HEK293T (cell line): ENCODE results near the gene ZNF618.

Experiments
- BHLHE40 ChIP-seq: fragments of 450-650 bp; IDR thresholded peaks from 2 replicates; pipeline ENCODE4 v1.6.1; 2016; ENCODE audit warnings: mild to moderate bottlenecking, moderate library complexity, borderline replicate concordance
- FOXA1 ChIP-seq: fragments of 450-650 bp; IDR thresholded peaks from 2 replicates; pipeline ENCODE4 v1.6.1; 2016; ENCODE audit warnings: mild to moderate bottlenecking
- FOXK2 ChIP-seq: fragments of 450-650 bp; IDR thresholded peaks from 2 replicates; pipeline ENCODE4 v1.6.1; 2016; ENCODE audit warnings: mild to moderate bottlenecking
- NFRKB ChIP-seq: fragments of 450-650 bp; IDR thresholded peaks from 2 replicates; pipeline ENCODE4 v1.6.1; 2016; ENCODE audit warnings: mild to moderate bottlenecking, moderate library complexity
- SP1 ChIP-seq: fragments of 450-650 bp; IDR thresholded peaks from 2 replicates; pipeline ENCODE4 v1.6.1; 2017
- SUZ12 ChIP-seq: fragments of 450-650 bp; IDR thresholded peaks from 2 replicates; pipeline ENCODE4 v1.6.1; 2016; ENCODE audit warnings: mild to moderate bottlenecking
- TARDBP ChIP-seq: fragments of 450-650 bp; IDR thresholded peaks from 2 replicates; pipeline ENCODE4 v1.6.1; 2016
- TF ChIP-seq, protein P1 (sequence below): fragments of 450-650 bp; IDR thresholded peaks from 2 replicates; pipeline ENCODE4 v1.6.1; 2016

DNA sequence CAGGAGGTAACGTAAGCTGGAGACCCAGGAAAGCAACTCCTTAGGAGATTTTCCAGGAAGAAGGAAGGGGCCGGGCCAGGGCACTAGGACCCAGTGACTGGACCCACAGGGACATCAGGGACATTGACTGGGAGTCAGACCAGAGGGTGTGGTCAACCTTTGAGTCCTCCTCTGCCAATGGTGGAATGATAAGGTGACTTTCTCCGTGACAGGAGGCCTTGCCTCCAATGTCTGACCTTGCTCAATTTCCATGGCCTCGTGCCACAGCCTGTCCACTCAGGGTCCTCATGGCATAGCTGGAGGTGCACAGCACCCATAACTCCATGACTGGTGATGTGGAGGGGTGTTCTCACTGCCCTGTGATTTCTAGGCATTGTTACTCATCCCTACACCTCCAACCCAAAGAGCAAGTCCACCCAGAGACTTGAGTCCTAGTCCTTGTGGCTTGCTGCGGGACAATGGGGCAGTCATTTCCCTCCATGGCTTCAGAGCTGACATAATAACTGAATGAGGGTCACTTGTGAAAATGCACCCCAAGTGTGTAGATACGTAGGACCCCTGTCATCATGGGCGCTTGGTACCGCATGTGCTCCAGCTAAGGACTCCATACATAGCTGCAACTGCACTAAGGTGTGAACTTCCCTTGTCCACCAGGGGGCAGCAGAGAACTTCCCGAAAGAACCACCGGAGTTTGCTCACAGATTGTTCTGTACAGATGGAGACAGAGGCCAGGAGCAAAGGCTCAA is 206.1 kb downstream of the ZNF618 start:
- TF ChIP-seq FOXK2 (no peak), SUZ12 (no peak), BHLHE40 (no peak), TARDBP (no peak), NFRKB (no peak), FOXA1 (no peak), SP1 (no peak)
- TF ChIP-seq, protein P1, sequence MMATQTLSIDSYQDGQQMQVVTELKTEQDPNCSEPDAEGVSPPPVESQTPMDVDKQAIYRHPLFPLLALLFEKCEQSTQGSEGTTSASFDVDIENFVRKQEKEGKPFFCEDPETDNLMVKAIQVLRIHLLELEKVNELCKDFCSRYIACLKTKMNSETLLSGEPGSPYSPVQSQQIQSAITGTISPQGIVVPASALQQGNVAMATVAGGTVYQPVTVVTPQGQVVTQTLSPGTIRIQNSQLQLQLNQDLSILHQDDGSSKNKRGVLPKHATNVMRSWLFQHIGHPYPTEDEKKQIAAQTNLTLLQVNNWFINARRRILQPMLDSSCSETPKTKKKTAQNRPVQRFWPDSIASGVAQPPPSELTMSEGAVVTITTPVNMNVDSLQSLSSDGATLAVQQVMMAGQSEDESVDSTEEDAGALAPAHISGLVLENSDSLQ = no peak
